HuH-7 (cell line): Measurements from ENCODE around the gene SLC6A2.
"Not testable (repeated sequence)": the region's sequence is repeated elsewhere in the genome, so short reads cannot be mapped to it uniquely, and the experiment has no call there.

ENCODE experiments used
- DNase-seq: peaks from one replicate; pipeline ENCODE4 v3.0.0; 2011; ENCODE audit warnings: low spot score

SLC6A2 gene

GRCh38 chr16:55713103-55713502 is 57.3 kb downstream of the SLC6A2 start:
- no peak for DNase-seq

GRCh38 chr16:55717326-55717725 is 61.5 kb downstream of the SLC6A2 start:
- DNase-seq: no peak

GRCh38 chr16:55725055-55725777 is 69.4 kb downstream of the SLC6A2 start:
- no peak for DNase-seq

- DNase-seq: no peak
Measured at GRCh38 chr16:55728797-55729196, 73.0 kb downstream of the SLC6A2 start.

- no peak for DNase-seq
Measured at GRCh38 chr16:55730115-55730514, 74.3 kb downstream of the SLC6A2 start.

GRCh38 chr16:55732496-55732895 is 76.7 kb downstream of the SLC6A2 start:
- no peak for DNase-seq

- no peak for DNase-seq
Measured at GRCh38 chr16:55734665-55735064, 78.9 kb downstream of the SLC6A2 start.

- no peak for DNase-seq
Measured at GRCh38 chr16:55735120-55735781, 79.5 kb downstream of the SLC6A2 start.

- DNase-seq: no peak
Measured at GRCh38 chr16:55736671-55737070, 80.9 kb downstream of the SLC6A2 start.

GRCh38 chr16:55737318-55737717 is 81.5 kb downstream of the SLC6A2 start:
- DNase-seq: no peak

GRCh38 chr16:55737966-55738365 is 82.2 kb downstream of the SLC6A2 start:
- DNase-seq: no peak

GRCh38 chr16:55746081-55746480 is 90.3 kb downstream of the SLC6A2 start:
- DNase-seq: no peak

- DNase-seq: no peak
Measured at GRCh38 chr16:55747785-55748184, 92.0 kb downstream of the SLC6A2 start.

- not testable (repeated sequence) for DNase-seq
Measured at GRCh38 chr16:55752465-55753144, 96.8 kb downstream of the SLC6A2 start.

- DNase-seq: not testable (repeated sequence)
Measured at GRCh38 chr16:55753145-55753631, 97.4 kb downstream of the SLC6A2 start.
